ENCODE data around the gene PDE4D.
"Not testable (repeated sequence)": the region's sequence is repeated elsewhere in the genome, so short reads cannot be mapped to it uniquely, and the experiment has no call there.

Gene PDE4D

GRCh38 chr5:59584858-59585846 is 308.4 kb downstream of the PDE4D start:
- Mint-ChIP-seq H3K9me3 (no peaks in the 10 kb centered on the region), H3K27ac (no peak overlapping the region), H3K27me3 (no peaks in the 10 kb centered on the region), H3K4me1 (ENCODE audit: low read depth) (peaks cover 5% of the 10 kb centered on the region), H3K36me3 (ENCODE audit: low read depth) (no peaks in the 10 kb centered on the region), H3K4me3 (no peak overlapping the region)
- intact Hi-C loops (cut with micrococcal nuclease) = no loop called here

- H3K27me3 Mint-ChIP-seq = no peaks in the 10 kb centered on the region
- peaks cover 5% of the 10 kb centered on the region for H3K4me1 Mint-ChIP-seq (ENCODE audit: low read depth)
- no peak overlapping the region for H3K4me3 Mint-ChIP-seq
- no peaks in the 10 kb centered on the region for H3K36me3 Mint-ChIP-seq (ENCODE audit: low read depth)
- no peak overlapping the region for H3K27ac Mint-ChIP-seq
- H3K9me3 Mint-ChIP-seq = no peaks in the 10 kb centered on the region
- intact Hi-C loops (cut with micrococcal nuclease) = no loop called here
Observed at GRCh38 chr5:59583810-59584562, 309.5 kb downstream of the PDE4D start.

GRCh38 chr5:59583151-59583809 is 310.2 kb downstream of the PDE4D start:
- intact Hi-C loops (cut with micrococcal nuclease) = no loop called here
- H3K4me3 Mint-ChIP-seq = no peak overlapping the region
- no peaks in the 10 kb centered on the region for H3K9me3 Mint-ChIP-seq
- H3K36me3 Mint-ChIP-seq (ENCODE audit: low read depth) = no peaks in the 10 kb centered on the region
- H3K27me3 Mint-ChIP-seq = no peaks in the 10 kb centered on the region
- no peak overlapping the region for H3K27ac Mint-ChIP-seq
- peaks cover 5% of the 10 kb centered on the region for H3K4me1 Mint-ChIP-seq (ENCODE audit: low read depth)

GRCh38 chr5:59582746-59583145 is 310.8 kb downstream of the PDE4D start:
- Mint-ChIP-seq H3K27ac (no peak overlapping the region), H3K27me3 (no peaks in the 10 kb centered on the region), H3K4me3 (no peak overlapping the region), H3K9me3 (no peaks in the 10 kb centered on the region), H3K36me3 (ENCODE audit: low read depth) (no peaks in the 10 kb centered on the region), H3K4me1 (ENCODE audit: low read depth) (peaks cover 5% of the 10 kb centered on the region)
- intact Hi-C loops (cut with micrococcal nuclease) = no loop called here

GRCh38 chr5:59579824-59580167 is 313.7 kb downstream of the PDE4D start:
- Mint-ChIP-seq H3K4me3 (no peak overlapping the region), H3K27me3 (no peaks in the 10 kb centered on the region), H3K27ac (no peak overlapping the region), H3K9me3 (no peaks in the 10 kb centered on the region), H3K36me3 (ENCODE audit: low read depth) (no peaks in the 10 kb centered on the region), H3K4me1 (ENCODE audit: low read depth) (peaks cover 5% of the 10 kb centered on the region)
- intact Hi-C loops (cut with micrococcal nuclease) = no loop called here

GRCh38 chr5:59579101-59579823 is 314.3 kb downstream of the PDE4D start:
- intact Hi-C loops (cut with micrococcal nuclease) = no loop called here
- no peaks in the 10 kb centered on the region for H3K36me3 Mint-ChIP-seq (ENCODE audit: low read depth)

GRCh38 chr5:59577485-59577884 is 316.0 kb downstream of the PDE4D start:
- no peaks in the 10 kb centered on the region for H3K4me1 Mint-ChIP-seq (ENCODE audit: low read depth)
- intact Hi-C loops (cut with micrococcal nuclease) = no loop called here
- H3K4me3 Mint-ChIP-seq = no peak overlapping the region
- H3K36me3 Mint-ChIP-seq (ENCODE audit: low read depth) = no peaks in the 10 kb centered on the region
- no peak overlapping the region for H3K27ac Mint-ChIP-seq
- H3K9me3 Mint-ChIP-seq = no peaks in the 10 kb centered on the region
- H3K27me3 Mint-ChIP-seq = no peaks in the 10 kb centered on the region

More at GRCh38 chr5:59579101-59579823, 314.3 kb downstream of the PDE4D start:
- Mint-ChIP-seq H3K27ac (no peak overlapping the region), H3K4me3 (no peak overlapping the region), H3K9me3 (no peaks in the 10 kb centered on the region), H3K27me3 (no peaks in the 10 kb centered on the region), H3K4me1 (ENCODE audit: low read depth) (peaks cover 3% of the 10 kb centered on the region)

- Mint-ChIP-seq H3K27me3 (no peaks in the 10 kb centered on the region), H3K27ac (no peak overlapping the region), H3K9me3 (no peaks in the 10 kb centered on the region), H3K4me3 (no peak overlapping the region), H3K36me3 (ENCODE audit: low read depth) (no peaks in the 10 kb centered on the region), H3K4me1 (ENCODE audit: low read depth) (no peaks in the 10 kb centered on the region)
- intact Hi-C loops (cut with micrococcal nuclease) = no loop called here
Observed at GRCh38 chr5:59575648-59576445, 317.7 kb downstream of the PDE4D start.

GRCh38 chr5:59573509-59573908 is 320.0 kb downstream of the PDE4D start:
- intact Hi-C loops (cut with micrococcal nuclease); H3K27me3 Mint-ChIP-seq; H3K4me3 Mint-ChIP-seq; H3K4me1 Mint-ChIP-seq (ENCODE audit: low read depth); H3K27ac Mint-ChIP-seq; H3K9me3 Mint-ChIP-seq; H3K36me3 Mint-ChIP-seq (ENCODE audit: low read depth): not testable (repeated sequence)

GRCh38 chr5:59571067-59571466 is 322.5 kb downstream of the PDE4D start:
- no peaks in the 10 kb centered on the region for H3K36me3 Mint-ChIP-seq (ENCODE audit: low read depth)
- H3K27me3 Mint-ChIP-seq = no peaks in the 10 kb centered on the region
- no peak overlapping the region for H3K27ac Mint-ChIP-seq
- no peak overlapping the region for H3K4me3 Mint-ChIP-seq
- no peaks in the 10 kb centered on the region for H3K4me1 Mint-ChIP-seq (ENCODE audit: low read depth)
- intact Hi-C loops (cut with micrococcal nuclease) = no loop called here
- H3K9me3 Mint-ChIP-seq = no peaks in the 10 kb centered on the region

GRCh38 chr5:59569608-59570334 is 323.8 kb downstream of the PDE4D start:
- H3K4me1 Mint-ChIP-seq (ENCODE audit: low read depth) = peaks cover 2% of the 10 kb centered on the region
- H3K9me3 Mint-ChIP-seq = no peaks in the 10 kb centered on the region
- no peaks in the 10 kb centered on the region for H3K27me3 Mint-ChIP-seq
- no peaks in the 10 kb centered on the region for H3K36me3 Mint-ChIP-seq (ENCODE audit: low read depth)
- no peak overlapping the region for H3K27ac Mint-ChIP-seq
- no peak overlapping the region for H3K4me3 Mint-ChIP-seq
- intact Hi-C loops (cut with micrococcal nuclease) = no loop called here

- Mint-ChIP-seq H3K27ac (no peak overlapping the region), H3K36me3 (ENCODE audit: low read depth) (no peaks in the 10 kb centered on the region), H3K4me1 (ENCODE audit: low read depth) (peaks cover 5% of the 10 kb centered on the region), H3K9me3 (no peaks in the 10 kb centered on the region), H3K27me3 (no peaks in the 10 kb centered on the region), H3K4me3 (no peak overlapping the region)
- intact Hi-C loops (cut with micrococcal nuclease) = no loop called here
Observed at GRCh38 chr5:59569158-59569557, 324.4 kb downstream of the PDE4D start.

Measured in dendritic cell treated with granulocyte-macrophage colony-stimulating factor and Interleukin-4, amounts not matched to agents 40 ng/mL and 50 ng/mL, for 4 days (primary cell).